Dendritic cell treated with granulocyte-macrophage colony-stimulating factor and Interleukin-4, amounts not matched to agents 40 ng/mL and 50 ng/mL, for 4 days (primary cell): Measurements from ENCODE around the gene KLF15.

Experiments used
- H3K27ac Mint-ChIP-seq: one replicate; pipeline ENCODE4 v1.8.0; 2022; ENCODE audit warnings: mild to moderate bottlenecking, mixed read lengths
- H3K27me3 Mint-ChIP-seq: one replicate; pipeline ENCODE4 v1.8.0; 2022; ENCODE audit warnings: mild to moderate bottlenecking, mixed read lengths
- H3K36me3 Mint-ChIP-seq: one replicate; pipeline ENCODE4 v1.8.0; 2022; ENCODE audit warnings: low read depth, mixed read lengths
- H3K4me1 Mint-ChIP-seq: one replicate; pipeline ENCODE4 v1.8.0; 2022; ENCODE audit warnings: low read depth, mixed read lengths
- H3K4me3 Mint-ChIP-seq: one replicate; pipeline ENCODE4 v1.8.0; 2022; ENCODE audit warnings: mild to moderate bottlenecking, moderate library complexity, mixed read lengths
- H3K9me3 Mint-ChIP-seq: one replicate; pipeline ENCODE4 v1.8.0; 2022; ENCODE audit warnings: mixed read lengths
- intact Hi-C: fragments of 100-400 bp; cut with micrococcal nuclease; formaldehyde crosslinking; loops from one replicate; pipeline ENCODE4 v1.15.0; 2022

KLF15 gene

GRCh38 chr3:126295407-126295939 is 61.7 kb downstream of the KLF15 start:
- H3K27me3 Mint-ChIP-seq: peaks cover 19% of the 10 kb centered on the region
- H3K36me3 Mint-ChIP-seq: no peaks in the 10 kb centered on the region
- H3K4me3 Mint-ChIP-seq: no peak overlapping the region
- H3K9me3 Mint-ChIP-seq: no peaks in the 10 kb centered on the region
- intact Hi-C loops: no loop called here
- no peak overlapping the region for H3K27ac Mint-ChIP-seq
- H3K4me1 Mint-ChIP-seq: no peaks in the 10 kb centered on the region

GRCh38 chr3:126294211-126294808 is 62.9 kb downstream of the KLF15 start:
- Mint-ChIP-seq H3K27me3 (peaks cover 30% of the 10 kb centered on the region), H3K36me3 (no peaks in the 10 kb centered on the region), H3K4me1 (no peaks in the 10 kb centered on the region), H3K4me3 (no peak overlapping the region), H3K9me3 (no peaks in the 10 kb centered on the region), H3K27ac (no peak overlapping the region)
- intact Hi-C loops: no loop called here

GRCh38 chr3:126293370-126294082 is 63.7 kb downstream of the KLF15 start:
- intact Hi-C loops: no loop called here
- Mint-ChIP-seq H3K27me3 (peaks cover 35% of the 10 kb centered on the region), H3K36me3 (no peaks in the 10 kb centered on the region), H3K9me3 (no peaks in the 10 kb centered on the region), H3K27ac (no peak overlapping the region), H3K4me3 (no peak overlapping the region), H3K4me1 (no peaks in the 10 kb centered on the region)
